ENCODE measurements around the gene NEK5. TPM values are rescaled to one million over a fixed set of nuclear protein-coding genes. Genes with fewer than 3 reads are reported as not detected.

The NEK5 gene
- total RNA-seq, 1 donor from 2014 or later = 0.97 TPM

GRCh38 chr13:52161181-52161646, 32.3 kb upstream of the NEK5 start:
- no peak for DNase-seq (ENCODE audit: low spot score)
- TF ChIP-seq, protein P1, sequence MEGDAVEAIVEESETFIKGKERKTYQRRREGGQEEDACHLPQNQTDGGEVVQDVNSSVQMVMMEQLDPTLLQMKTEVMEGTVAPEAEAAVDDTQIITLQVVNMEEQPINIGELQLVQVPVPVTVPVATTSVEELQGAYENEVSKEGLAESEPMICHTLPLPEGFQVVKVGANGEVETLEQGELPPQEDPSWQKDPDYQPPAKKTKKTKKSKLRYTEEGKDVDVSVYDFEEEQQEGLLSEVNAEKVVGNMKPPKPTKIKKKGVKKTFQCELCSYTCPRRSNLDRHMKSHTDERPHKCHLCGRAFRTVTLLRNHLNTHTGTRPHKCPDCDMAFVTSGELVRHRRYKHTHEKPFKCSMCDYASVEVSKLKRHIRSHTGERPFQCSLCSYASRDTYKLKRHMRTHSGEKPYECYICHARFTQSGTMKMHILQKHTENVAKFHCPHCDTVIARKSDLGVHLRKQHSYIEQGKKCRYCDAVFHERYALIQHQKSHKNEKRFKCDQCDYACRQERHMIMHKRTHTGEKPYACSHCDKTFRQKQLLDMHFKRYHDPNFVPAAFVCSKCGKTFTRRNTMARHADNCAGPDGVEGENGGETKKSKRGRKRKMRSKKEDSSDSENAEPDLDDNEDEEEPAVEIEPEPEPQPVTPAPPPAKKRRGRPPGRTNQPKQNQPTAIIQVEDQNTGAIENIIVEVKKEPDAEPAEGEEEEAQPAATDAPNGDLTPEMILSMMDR (IDR thresholded peaks at IDR 0.05; ENCODE audit: unreplicated experiment) = no peak
- Mint-ChIP-seq H3K27ac (ENCODE audit: unreplicated experiment) (peak overlapping the region; percentile 61), H3K36me3 (ENCODE audit: low read depth, unreplicated experiment) (no peaks in the 10 kb centered on the region), H3K9me3 (ENCODE audit: unreplicated experiment) (no peaks in the 10 kb centered on the region), H3K4me3 (ENCODE audit: unreplicated experiment) (no peak overlapping the region), H3K4me1 (ENCODE audit: unreplicated experiment) (peaks cover 73% of the 10 kb centered on the region), H3K27me3 (ENCODE audit: unreplicated experiment) (no peaks in the 10 kb centered on the region)

- Mint-ChIP-seq H3K36me3 (ENCODE audit: low read depth, unreplicated experiment) (no peaks in the 10 kb centered on the region), H3K4me3 (ENCODE audit: unreplicated experiment) (no peak overlapping the region), H3K27ac (ENCODE audit: unreplicated experiment) (no peak overlapping the region), H3K9me3 (ENCODE audit: unreplicated experiment) (no peaks in the 10 kb centered on the region), H3K27me3 (ENCODE audit: unreplicated experiment) (no peaks in the 10 kb centered on the region), H3K4me1 (ENCODE audit: unreplicated experiment) (peaks cover 72% of the 10 kb centered on the region)
- no peak for DNase-seq (ENCODE audit: low spot score)
- TF ChIP-seq, protein P1 (IDR thresholded peaks at IDR 0.05; ENCODE audit: unreplicated experiment) = no peak
These were observed 31.6 kb upstream of the NEK5 start for GRCh38 chr13:52160506-52160905.

- no peaks in the 10 kb centered on the region for H3K9me3 Mint-ChIP-seq (ENCODE audit: unreplicated experiment)
- TF ChIP-seq, protein P1 (IDR thresholded peaks at IDR 0.05; ENCODE audit: unreplicated experiment) = no peak
- peak overlapping the region; percentile 55 for H3K27ac Mint-ChIP-seq (ENCODE audit: unreplicated experiment)
- no peak for DNase-seq (ENCODE audit: low spot score)
- H3K4me1 Mint-ChIP-seq (ENCODE audit: unreplicated experiment) = peaks cover 67% of the 10 kb centered on the region
- H3K4me3 Mint-ChIP-seq (ENCODE audit: unreplicated experiment) = peak overlapping the region; percentile 80
- no peaks in the 10 kb centered on the region for H3K36me3 Mint-ChIP-seq (ENCODE audit: low read depth, unreplicated experiment)
- no peaks in the 10 kb centered on the region for H3K27me3 Mint-ChIP-seq (ENCODE audit: unreplicated experiment)
These were observed 31.2 kb upstream of the NEK5 start for GRCh38 chr13:52160053-52160452.

GRCh38 chr13:52159159-52159982, 30.5 kb upstream of the NEK5 start, which contains the start of gene NEK3:
TSS of gene NEK3 (minus strand) at chr13:52159597. CDS start at chr13:52156191, 3,406 bp downstream.
- H3K9me3 Mint-ChIP-seq (ENCODE audit: unreplicated experiment) = no peaks in the 10 kb centered on the region
- DNase-seq (ENCODE audit: low spot score) = peak; percentile 79
- TF ChIP-seq, protein P1 (IDR thresholded peaks at IDR 0.05; ENCODE audit: unreplicated experiment) = no peak
- H3K4me3 Mint-ChIP-seq (ENCODE audit: unreplicated experiment) = peak within 1 kb of the TSS; percentile 94
- no peaks in the 10 kb centered on the region for H3K27me3 Mint-ChIP-seq (ENCODE audit: unreplicated experiment)
- H3K36me3 Mint-ChIP-seq (ENCODE audit: low read depth, unreplicated experiment) = no peaks in the 10 kb centered on the region
- H3K4me1 Mint-ChIP-seq (ENCODE audit: unreplicated experiment) = peaks cover 64% of the 10 kb centered on the region
- peak within 1 kb of the TSS; percentile 92 for H3K27ac Mint-ChIP-seq (ENCODE audit: unreplicated experiment)

DNA sequence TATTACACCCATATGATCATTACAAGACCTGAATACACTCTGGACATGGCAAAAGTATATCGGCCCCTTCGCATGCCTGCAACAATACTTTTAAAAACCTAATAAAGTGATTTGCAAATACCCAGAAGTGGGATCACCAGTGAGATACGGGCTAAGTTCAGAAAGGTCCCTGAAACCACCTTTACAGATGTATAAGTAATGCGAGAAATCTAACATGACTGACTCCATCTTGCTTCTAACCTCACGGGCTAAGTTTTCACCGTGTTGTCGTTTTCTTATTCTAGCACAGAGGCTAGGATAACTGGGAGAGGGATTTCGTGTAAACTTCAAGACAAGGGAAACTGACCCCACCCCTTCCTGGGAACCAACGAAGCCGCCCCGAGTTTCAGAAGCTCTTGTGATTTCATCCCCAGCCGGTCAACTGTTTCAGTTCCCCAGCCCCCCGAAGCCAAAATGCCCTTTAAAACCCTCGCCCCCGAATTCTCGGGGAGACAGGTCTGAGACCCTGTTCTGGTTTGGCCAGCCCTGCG, 29.8 kb upstream of the NEK5 start:
- TF ChIP-seq, protein P1 (IDR thresholded peaks at IDR 0.05; ENCODE audit: unreplicated experiment) = no peak
- peaks cover 58% of the 10 kb centered on the region for H3K4me1 Mint-ChIP-seq (ENCODE audit: unreplicated experiment)

More for the DNA sequence above, 29.8 kb upstream of the NEK5 start:
- Mint-ChIP-seq H3K27me3 (ENCODE audit: unreplicated experiment) (no peaks in the 10 kb centered on the region), H3K4me3 (ENCODE audit: unreplicated experiment) (peak overlapping the region; percentile 94), H3K9me3 (ENCODE audit: unreplicated experiment) (no peaks in the 10 kb centered on the region), H3K36me3 (ENCODE audit: low read depth, unreplicated experiment) (no peaks in the 10 kb centered on the region), H3K27ac (ENCODE audit: unreplicated experiment) (peak overlapping the region; percentile 92)
- DNase-seq (ENCODE audit: low spot score) = no peak
